HUDEP-2 (cell line): ENCODE measurements around the gene GRIN3B.

Experiments
- DNase-seq, 76 experiments: peaks; one replicate each; lab custom pipeline; 2025; ENCODE audit not compliant: unreplicated experiment in 76 of 76; lab: John Stamatoyannopoulos, UW

The GRIN3B gene

DNA sequence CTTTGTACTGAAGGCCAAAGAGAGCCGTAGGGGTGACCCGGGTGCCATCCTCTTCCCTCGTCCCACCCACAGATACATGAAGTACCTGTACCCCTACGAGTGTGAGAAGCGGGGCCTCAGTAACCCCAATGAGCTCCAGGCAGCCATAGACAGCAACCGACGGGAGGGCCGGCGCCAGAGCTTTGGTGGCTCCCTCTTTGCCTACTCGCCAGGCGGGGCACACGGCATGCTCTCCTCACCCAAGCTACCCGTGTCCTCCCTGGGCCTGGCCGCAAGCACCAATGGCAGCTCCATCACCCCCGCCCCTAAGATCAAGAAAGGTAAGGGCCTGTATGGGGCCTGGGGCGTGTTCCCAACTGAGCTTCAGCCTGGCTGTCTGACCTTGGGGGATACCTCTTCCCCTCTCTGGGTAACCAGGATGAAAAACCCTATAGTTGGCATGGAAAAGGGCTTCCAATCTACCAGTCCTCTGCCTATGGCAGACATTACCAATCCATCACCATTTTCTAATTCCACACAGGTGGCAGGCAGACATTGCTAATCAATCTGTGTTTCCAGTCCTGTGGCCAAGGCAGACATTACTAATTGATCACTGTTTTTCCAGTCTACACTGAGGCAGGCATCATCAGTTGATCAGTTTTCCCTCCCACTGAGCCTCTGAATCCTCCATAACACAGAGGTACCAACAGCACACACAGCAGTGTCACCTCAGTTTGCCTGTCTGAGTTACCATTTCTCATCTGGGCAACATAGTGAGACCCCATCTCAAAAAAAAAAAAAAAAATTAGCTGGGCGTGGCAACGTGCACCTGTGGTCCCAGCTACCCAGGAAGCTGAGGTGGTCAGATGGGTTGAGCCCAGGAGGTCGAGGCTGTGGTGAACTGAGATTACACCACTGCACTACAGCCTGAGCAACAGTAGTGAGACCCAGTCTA, 35.2 kb upstream of the GRIN3B start:
- peak in 1 of 76 experiments; percentile 2 for DNase-seq

DNA sequence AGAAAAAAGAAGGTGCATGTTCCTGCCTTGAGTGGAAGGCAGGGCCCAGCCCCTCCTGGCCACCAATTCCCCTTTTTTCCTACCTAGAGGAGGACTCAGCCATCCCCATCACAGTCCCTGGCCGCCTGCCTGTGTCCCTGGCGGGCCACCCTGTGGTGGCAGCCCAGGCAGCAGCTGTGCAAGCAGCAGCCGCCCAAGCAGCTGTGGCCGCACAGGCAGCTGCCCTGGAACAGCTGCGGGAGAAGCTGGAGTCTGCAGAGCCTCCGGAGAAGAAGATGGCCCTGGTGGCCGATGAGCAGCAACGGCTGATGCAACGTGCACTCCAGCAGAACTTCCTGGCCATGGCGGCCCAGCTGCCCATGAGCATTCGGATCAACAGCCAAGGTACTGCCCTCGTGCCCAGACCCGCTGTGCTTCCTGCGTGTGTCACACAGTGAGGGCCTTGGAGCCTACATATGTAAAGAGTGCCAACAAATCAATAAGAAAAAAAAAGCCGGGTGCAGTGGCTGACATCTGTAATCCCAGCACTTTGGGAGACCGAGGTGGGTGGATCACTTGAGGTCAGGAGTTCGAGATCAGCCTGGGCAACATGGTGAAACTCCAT, 33.6 kb upstream of the GRIN3B start:
- no peak for DNase-seq

DNA sequence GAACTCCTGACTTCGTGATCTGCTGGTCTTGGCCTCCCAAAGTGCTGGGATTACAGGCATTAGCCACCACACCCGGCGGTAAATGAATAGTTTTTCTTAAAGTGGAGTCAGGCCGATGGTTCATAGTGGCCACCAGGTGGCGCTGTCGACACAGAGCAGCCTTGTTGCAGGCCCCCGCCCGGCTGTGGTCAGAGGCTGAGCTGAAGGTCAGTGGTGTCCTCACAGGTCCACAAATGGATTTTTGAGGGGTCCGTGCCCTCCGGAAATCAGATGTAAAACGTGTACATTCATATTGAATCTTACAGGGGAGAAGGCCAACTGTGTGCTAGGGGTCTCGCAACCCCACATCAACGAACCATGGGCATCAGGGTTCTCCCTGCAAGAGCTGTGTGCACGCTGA, 29.5 kb upstream of the GRIN3B start:
- peak in 1 of 76 experiments; percentile 6 for DNase-seq

- no peak for DNase-seq
Measured at GRCh38 chr19:971795-972194, 28.4 kb upstream of the GRIN3B start.

DNA sequence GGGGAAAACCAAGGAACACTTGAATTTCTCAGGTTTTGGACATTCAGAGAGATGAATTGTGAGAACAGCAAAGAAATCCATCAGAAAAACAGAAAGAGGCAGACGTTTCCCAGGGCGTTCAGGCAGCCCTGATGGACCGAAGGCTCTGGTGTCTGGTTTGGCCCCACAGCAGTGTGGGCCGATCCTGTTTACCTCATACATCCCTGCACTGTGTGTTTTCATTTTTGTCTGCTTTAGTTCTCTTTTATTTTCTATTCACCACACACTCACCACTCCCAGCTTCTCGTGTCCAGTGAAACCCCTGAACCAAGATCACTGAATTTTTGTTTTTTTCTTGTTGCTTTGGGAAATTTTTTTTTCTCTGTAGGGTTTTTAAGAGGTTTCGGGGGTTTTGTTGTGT, 27.9 kb upstream of the GRIN3B start:
- no peak for DNase-seq

DNA sequence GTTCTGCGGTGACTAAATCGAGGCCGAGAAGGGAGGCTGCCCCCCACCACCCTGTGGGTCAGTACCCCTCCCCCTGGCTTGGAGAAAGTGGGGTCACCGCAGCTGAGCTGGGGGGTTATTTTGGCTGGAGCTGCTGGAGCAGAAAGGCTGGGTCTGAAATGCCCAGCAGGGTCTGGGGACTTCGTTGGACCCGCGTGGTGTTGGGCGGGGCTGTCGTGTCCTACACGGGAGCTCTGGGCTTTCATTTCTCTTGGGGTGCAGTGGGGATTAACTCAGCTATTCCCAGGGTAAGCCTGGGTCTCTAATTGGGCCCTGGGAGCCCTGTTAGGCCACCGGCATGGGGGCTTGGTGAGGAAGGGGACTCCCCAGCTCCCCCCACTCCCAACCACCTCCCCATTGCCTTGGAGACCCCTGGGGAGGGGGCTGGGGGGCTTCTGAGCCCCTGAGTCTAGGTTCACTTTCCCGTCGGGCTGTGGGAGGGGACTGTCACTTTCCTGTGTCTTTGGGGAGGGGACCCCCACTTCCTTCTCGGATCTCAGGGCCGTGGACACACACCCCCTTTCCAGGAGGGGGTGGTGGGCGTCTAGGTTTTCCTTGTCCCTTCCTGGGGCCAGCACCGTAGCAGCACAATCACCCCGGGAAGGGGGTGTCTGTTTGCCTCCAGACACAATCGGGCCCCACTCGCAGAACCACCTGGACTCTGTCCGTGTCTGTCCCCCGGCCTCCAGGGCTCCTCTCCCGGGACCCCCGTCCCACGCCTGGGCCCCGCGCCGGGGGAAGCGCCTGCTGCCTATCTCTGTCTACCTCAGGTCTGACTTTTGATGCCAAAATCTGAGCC, 26.3 kb upstream of the GRIN3B start:
- DNase-seq = no peak

- no peak for DNase-seq
Measured at GRCh38 chr19:974564-975257, 25.5 kb upstream of the GRIN3B start.

DNA sequence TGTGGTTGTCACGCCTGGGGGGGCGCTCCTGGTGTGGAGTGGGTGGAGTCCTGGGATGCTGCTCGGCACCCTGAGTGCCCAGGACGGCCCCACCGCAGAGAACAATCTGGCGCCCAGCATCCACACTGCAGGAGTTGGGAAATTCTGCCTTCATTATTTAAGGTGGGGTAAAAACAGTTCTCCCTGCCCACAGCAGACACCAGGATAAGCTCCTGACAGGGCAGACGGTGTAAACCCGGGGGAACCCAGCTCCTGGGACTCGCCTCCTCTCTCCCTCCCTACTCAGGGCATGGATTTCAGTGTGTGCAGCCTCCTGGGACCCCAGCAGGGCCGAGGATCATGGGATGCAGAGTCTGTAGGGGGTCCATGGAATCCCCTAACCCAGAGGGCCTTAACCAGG, 23.7 kb upstream of the GRIN3B start:
- no peak for DNase-seq

DNA sequence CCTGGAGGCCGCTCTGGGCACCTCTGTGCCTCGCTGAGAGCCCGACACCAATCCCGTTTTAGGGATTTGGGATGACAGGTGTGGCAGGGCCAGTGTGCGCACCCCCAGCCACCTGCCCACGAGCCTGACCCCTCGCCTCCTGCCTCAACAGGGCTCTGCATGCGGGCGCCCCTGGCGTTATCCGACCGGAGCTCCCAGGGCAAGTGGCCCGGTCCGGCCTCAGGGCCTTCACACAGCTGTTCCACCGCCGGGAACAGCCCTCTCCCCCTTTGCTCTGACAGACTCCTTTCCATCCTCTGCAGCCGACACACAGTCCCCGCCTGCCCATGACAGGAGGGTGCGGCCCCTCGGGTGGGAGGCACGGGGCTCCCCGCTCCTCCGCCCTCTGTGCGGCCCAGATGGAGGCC, 23.2 kb upstream of the GRIN3B start:
- DNase-seq = no peak

GRCh38 chr19:979318-979741, 20.9 kb upstream of the GRIN3B start:
- no peak for DNase-seq

DNA sequence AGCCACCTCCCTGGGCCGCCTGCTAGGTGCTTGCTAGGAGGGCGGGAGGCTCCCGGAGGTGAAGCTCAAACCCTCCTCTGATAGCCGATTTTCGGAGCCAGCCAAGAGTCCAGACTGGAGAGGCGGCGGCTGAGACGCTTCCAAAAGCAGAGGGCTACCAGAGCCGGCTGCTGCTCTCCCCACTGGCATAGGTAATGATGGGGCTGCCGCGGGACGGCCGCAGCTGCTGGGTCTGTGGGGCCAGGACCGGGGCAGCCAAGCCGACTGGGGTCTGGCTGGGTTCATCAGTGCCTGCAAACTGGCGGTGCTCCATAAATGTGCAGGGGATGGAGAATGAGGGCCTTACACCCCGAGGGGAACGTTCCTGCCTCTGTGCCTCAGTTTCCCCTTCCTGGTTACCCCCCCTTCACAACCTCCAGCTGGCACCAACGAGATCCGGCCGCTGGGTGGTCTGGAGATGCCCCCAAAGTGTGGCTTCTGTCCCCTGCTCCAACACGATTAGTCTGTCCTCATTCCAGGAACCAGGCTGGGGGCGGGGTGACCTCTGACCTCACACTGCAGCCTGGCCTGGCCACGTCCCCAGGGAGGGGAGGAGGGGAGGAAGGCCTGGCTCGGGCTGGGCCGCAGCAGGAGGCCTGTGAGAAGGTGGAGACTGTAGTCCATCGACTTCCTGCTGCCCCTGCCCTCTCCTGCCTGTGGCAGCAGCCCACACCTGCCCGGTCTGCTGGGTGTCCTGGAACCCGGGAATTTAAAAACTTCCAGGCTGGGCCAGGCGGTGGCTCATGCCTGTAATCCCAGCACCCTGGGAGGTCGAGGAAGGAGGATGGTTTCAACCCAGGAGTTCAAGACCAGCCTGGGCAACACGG, 19.9 kb upstream of the GRIN3B start:
- DNase-seq = peak in 1 of 76 experiments; percentile 14

GRCh38 chr19:982567-983170, 17.6 kb upstream of the GRIN3B start:
- DNase-seq = peak in 57 of 76 experiments; percentile 11 to 86 (median 65)

- peak in 70 of 76 experiments; percentile 51 to 96 (median 89) for DNase-seq
Measured at GRCh38 chr19:984165-984967, 15.9 kb upstream of the GRIN3B start, which contains the start of gene WDR18. WDR18 (plus strand) TSS chr19:984345; CDS start chr19:984354, 9 bp downstream.

DNA sequence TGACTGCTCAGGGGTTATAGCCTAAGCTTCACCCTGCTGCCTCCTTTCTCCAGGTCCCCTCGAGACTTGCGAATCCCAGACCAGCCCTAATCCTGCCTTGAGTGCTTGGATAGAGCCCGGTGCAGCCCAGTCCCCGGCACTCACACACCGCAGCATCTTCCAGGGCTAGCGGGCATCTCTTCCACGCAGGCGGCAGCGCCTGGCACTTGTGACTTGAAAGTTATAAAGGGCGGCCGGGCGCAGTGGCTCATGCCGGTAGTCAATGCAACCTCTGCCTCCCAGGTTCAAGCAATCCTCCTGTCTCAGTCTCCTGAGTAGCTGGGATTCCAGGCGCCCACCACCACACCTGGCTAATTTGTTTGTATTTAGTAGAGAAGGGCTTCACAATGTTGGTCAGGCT, 14.1 kb upstream of the GRIN3B start:
- DNase-seq = no peak

DNA sequence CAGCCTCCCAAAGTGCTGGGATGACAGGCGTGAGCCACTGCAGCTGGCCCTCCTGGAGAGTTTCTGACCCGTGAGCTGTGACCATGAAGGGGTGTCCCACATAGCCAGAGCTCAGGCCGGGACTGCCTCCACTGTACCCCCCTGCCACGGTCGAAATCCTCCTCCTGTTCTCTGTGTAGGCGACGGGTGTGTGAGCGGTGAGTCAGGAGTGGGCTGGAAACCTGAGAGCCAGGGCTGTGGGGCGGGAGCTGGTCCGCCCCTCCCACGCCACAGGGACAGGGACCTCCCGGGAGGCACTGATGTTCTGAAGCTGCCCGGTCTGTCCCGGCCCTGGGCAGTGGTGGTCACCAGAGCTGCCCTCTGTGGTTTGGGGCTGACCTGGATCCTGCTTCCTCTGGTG, 12.1 kb upstream of the GRIN3B start:
- no peak for DNase-seq

GRCh38 chr19:988510-988909, 11.7 kb upstream of the GRIN3B start:
- no peak for DNase-seq

- no peak for DNase-seq
Measured at GRCh38 chr19:989381-990081, 10.7 kb upstream of the GRIN3B start.

- no peak for DNase-seq
Measured at GRCh38 chr19:990119-990571, 10.1 kb upstream of the GRIN3B start.
